Measurements from ENCODE around the gene CCDC13. TPM values are rescaled to one million over a fixed set of nuclear protein-coding genes. Genes with fewer than 3 reads are reported as not detected.

CCDC13 gene
- total RNA-seq, 1 experiment from 2014 or later = not detected

- in situ Hi-C loops (cut with HindIII; ENCODE audit: low pct_unique_long_range_greater_than_20kb, low sequenced_read_pairs) = no loop called here
- no peak for DNase-seq (ENCODE audit: low read depth)
Observed at GRCh38 chr3:42741796-42742195, 31.3 kb downstream of the CCDC13 start.

DNA sequence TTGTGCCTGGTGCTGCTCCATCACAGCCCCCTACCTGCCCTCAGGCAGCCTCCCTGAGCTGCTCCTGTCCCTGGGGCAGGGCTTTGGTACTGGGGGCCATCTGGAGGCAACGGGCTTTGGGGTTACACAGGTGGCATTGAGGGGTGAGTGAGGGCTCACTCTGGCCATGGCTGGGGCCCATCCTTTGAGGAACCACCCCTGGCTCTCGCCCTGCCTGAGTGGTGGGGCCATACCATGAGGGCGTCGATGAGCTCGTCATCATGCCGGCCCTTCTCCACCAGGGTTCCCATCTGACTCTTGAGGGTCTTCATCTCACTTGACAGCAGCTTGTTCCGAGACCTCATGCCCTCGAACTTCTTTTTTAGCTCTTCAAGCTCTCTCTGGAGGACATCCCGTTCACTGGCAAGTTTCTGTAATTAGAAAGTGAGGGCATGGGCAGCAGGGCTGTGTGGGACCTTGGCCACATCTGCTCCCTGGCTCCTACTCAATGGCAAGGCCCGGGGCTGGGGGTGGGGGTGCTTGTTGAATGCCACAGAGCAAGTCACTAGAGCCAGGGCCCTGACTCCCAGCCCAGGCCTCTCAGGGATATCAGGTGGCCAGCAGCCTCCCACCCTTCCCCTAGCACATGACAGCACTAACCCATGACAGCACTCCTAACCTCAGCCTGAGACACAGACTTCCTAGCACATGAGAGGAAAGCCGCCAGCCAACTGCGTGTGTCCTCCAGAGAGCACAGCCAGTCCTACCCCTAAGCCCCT lies 33.5 kb downstream of the CCDC13 start:
- DNase-seq (ENCODE audit: low read depth) = no peak
- in situ Hi-C loops (cut with HindIII; ENCODE audit: low pct_unique_long_range_greater_than_20kb, low sequenced_read_pairs) = no loop called here

- DNase-seq (ENCODE audit: low read depth) = no peak
- in situ Hi-C loops (cut with HindIII; ENCODE audit: low pct_unique_long_range_greater_than_20kb, low sequenced_read_pairs) = no loop called here
Observed at GRCh38 chr3:42736531-42736930, 36.5 kb downstream of the CCDC13 start.

DNA sequence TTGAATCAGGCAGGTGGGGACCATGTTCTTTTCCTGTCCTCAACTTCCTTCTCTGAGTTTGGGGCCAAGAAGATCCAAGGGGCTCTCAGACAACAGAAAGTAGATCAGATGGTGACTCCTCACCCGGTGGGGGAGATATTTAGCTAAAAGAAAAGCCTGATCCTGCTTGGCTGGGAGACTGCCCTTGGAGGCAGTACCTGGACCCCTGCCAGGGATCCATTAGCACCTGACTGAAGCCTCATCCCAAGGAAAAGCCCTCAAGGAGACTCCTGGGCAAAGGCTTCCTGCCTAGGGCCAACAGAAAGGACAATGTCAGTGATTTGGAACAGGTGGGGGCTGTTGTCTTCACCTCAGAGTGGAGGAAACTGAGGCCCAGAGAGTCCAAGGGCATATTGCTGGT lies 37.0 kb downstream of the CCDC13 start:
- DNase-seq (ENCODE audit: low read depth) = no peak
- in situ Hi-C loops (cut with HindIII; ENCODE audit: low pct_unique_long_range_greater_than_20kb, low sequenced_read_pairs) = no loop called here

DNA sequence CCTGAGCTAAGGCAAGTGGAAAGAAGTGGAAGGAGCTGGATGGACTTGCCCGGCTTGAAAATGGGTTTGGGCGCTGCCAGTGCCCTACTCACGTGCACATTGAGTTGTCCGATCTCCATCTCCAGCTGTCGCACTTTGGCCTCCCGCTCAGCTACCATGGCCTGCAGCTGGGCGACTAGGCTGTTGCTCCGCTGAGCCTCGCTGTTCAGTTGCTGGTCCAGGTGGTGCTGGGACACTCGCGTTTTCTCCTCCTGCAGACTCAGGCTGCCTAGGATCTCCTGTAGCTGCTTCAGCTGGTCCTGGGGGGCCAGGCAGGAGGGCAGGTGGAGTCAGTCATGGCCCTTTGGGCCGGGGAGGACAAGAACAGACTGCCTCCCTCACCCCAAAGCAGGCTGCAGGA lies 37.4 kb downstream of the CCDC13 start:
- in situ Hi-C loops (cut with HindIII; ENCODE audit: low pct_unique_long_range_greater_than_20kb, low sequenced_read_pairs) = no loop called here
- no peak for DNase-seq (ENCODE audit: low read depth)

- no peak for DNase-seq (ENCODE audit: low read depth)
- in situ Hi-C loops (cut with HindIII; ENCODE audit: low pct_unique_long_range_greater_than_20kb, low sequenced_read_pairs) = no loop called here
Observed at GRCh38 chr3:42735019-42735418, 38.0 kb downstream of the CCDC13 start.

DNA sequence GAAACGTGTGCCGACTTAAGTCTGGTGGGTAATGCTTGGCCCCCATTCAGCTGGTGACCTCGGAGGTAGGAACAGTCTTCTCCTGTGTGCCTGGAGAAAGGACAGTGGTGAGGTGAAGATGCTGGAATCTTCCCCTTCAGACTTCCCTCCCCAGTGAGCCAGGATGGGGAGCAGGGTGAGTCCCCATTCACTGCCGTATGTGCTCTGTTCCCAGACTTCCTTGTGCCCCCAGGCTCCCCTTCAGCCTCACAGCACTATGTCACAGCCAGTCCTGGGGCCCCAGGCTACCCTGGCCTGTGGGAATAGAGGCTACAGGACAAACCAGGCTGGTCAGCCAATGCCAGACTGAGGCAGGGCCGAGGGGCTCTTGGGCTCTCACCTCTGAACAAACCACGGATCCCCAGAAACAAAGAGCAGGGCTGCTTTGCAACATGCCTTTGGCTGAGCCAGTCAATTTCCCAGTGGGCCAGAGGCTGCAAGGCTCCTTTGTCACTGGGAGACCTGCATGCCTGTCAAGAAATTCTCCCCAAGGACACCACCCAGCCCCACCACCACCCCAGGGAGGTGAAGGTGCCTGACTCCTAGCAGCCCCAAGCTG lies 38.7 kb downstream of the CCDC13 start:
- no peak for DNase-seq (ENCODE audit: low read depth)
- in situ Hi-C loops (cut with HindIII; ENCODE audit: low pct_unique_long_range_greater_than_20kb, low sequenced_read_pairs) = no loop called here

- DNase-seq (ENCODE audit: low read depth) = no peak
- in situ Hi-C loops (cut with HindIII; ENCODE audit: low pct_unique_long_range_greater_than_20kb, low sequenced_read_pairs) = no loop called here
Observed at GRCh38 chr3:42733501-42734262, 39.4 kb downstream of the CCDC13 start.

- in situ Hi-C loops (cut with HindIII; ENCODE audit: low pct_unique_long_range_greater_than_20kb, low sequenced_read_pairs) = no loop called here
- no peak for DNase-seq (ENCODE audit: low read depth)
Observed at GRCh38 chr3:42732829-42733459, 40.1 kb downstream of the CCDC13 start.

DNA sequence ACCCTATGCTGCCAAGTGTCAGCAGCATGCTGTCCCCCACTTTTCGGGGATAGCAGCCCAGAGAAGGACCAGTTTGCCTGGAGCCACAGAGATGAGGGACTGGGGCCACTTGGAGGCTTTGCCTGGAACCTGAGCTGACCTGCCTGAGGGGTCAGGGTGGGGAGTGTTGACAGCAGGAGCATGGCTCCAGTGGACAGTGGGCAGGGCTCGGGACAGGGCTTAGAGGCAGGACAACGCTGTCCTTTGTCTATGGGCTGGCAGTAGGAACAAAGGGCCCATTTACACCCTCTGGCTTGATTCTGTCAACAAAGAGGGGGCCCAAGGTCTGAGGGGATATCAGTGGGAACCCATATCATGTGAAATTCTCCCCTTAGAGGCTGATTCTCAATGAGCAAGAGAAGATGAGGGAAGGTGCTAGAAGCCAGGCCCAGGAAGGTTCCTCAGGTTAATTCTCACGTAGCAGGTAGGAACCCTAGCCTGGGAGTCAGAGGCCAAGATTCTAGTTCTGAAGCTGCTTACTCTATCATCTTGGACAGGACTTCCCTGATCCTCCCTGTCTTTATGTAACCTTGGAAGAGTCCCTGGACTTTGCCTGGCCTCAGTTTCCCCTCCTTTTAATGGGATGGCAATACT lies 40.7 kb downstream of the CCDC13 start:
- in situ Hi-C loops (cut with HindIII; ENCODE audit: low pct_unique_long_range_greater_than_20kb, low sequenced_read_pairs) = no loop called here
- DNase-seq (ENCODE audit: low read depth) = no peak

DNA sequence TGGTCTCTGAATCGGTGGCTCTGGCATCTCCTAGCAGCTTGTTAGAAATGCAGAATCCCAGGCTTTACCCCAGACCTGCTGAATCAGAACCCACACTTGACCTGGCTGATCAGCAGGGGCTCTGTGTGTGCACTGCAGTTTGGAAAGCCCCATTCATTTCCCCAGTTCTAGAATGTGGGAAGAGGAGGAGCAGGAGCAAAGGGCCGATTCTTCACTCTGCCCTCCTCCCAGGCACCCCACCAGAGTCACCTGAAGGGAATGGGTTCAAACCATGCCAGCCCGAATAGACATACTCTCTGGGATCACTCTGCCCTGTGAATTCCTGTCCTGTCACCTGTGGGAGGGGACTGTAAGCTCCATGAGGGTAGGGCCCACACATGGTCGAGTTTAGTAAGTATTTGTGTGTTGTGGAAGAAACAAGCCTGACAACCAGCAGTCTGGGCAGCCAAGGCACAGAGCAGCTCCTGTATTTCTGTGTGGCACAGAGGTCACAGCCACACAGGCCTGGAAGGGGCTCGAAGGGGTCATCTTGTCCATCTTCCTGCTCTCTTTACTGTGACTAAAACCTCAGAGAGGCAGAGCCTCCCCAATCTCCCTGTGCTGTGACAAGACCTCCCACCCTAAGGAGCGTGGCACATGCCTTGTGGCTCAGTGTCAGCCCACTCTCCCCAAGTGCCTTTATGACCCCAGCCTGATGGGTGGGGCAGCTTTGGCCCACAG lies 41.4 kb downstream of the CCDC13 start:
- in situ Hi-C loops (cut with HindIII; ENCODE audit: low pct_unique_long_range_greater_than_20kb, low sequenced_read_pairs) = no loop called here

GRCh38 chr3:42730706-42731420 lies 42.2 kb downstream of the CCDC13 start:
- in situ Hi-C loops (cut with HindIII; ENCODE audit: low pct_unique_long_range_greater_than_20kb, low sequenced_read_pairs) = no loop called here
- no peak for DNase-seq (ENCODE audit: low read depth)

More for the DNA sequence above, 41.4 kb downstream of the CCDC13 start:
- DNase-seq (ENCODE audit: low read depth) = no peak

- in situ Hi-C loops (cut with HindIII; ENCODE audit: low pct_unique_long_range_greater_than_20kb, low sequenced_read_pairs) = no loop called here
- no peak for DNase-seq (ENCODE audit: low read depth)
Observed at GRCh38 chr3:42730294-42730693, 42.8 kb downstream of the CCDC13 start.

DNA sequence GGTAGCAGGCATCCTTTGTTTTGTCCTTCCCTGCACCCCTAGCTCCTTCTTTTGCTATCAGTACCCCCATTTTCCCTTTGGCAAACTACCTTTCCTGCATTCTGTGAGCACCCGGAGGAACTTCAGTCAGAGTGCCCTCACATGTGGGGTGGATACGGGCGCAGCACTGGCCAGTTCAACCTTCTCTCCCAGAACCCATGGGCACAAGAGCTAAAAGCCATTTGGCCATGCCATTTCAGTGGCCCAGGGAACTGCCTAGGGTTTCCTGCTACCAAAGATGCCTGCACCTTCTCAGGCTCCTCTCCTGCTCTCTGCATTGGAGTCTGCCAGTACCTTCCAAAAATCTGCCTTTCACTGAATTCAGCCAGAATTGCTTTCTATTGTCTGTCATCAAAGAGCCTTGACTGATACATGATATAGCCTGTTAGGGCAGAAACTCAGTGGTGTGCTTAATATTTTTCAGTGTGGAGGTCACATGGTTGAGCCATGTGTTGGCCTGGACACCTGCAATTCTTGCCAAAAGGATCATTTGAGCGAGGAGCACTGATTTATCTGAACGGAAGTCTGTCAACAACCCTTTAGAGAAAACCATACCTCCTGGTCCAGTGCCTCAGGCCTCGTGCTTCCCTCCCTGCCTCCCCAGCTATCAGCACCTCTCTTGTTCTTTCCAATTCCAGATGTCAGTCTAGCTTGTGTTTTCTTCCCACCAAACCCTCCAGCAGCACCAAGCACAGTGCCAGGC lies 43.5 kb downstream of the CCDC13 start:
- DNase-seq (ENCODE audit: low read depth) = no peak
- in situ Hi-C loops (cut with HindIII; ENCODE audit: low pct_unique_long_range_greater_than_20kb, low sequenced_read_pairs) = no loop called here

- DNase-seq (ENCODE audit: low read depth) = no peak
- in situ Hi-C loops (cut with HindIII; ENCODE audit: low pct_unique_long_range_greater_than_20kb, low sequenced_read_pairs) = no loop called here
Observed at GRCh38 chr3:42728668-42729364, 44.2 kb downstream of the CCDC13 start.

GRCh38 chr3:42728056-42728455 lies 45.0 kb downstream of the CCDC13 start:
- in situ Hi-C loops (cut with HindIII; ENCODE audit: low pct_unique_long_range_greater_than_20kb, low sequenced_read_pairs) = no loop called here
- no peak for DNase-seq (ENCODE audit: low read depth)

Measured in Caki2 (cell line).